ENCODE results near the gene ALDH1A2.

ALDH1A2 gene

GRCh38 chr15:57915827-57916531 is 149.5 kb downstream of the ALDH1A2 start:
- Histone ChIP-seq H3K36me3 (replicated peaks; ENCODE audit: low read depth, low read length) (no peaks in the 10 kb centered on the region), H4K20me1 (ENCODE audit: insufficient read depth, low read length) (no peaks in the 10 kb centered on the region), H3K9ac (ENCODE audit: low read length) (no peak overlapping the region), H2AFZ (ENCODE audit: low read depth, low read length) (no peak overlapping the region), H3K9me3 (ENCODE audit: insufficient read depth, low read length) (no peaks in the 10 kb centered on the region), H3K27me3 (ENCODE audit: low read depth, low read length) (0 out of 2 replicates have a peak, but pooled peaks cover 5% of the 10 kb centered on the region), H3K4me1 (ENCODE audit: low read length) (no peaks in the 10 kb centered on the region), H3K27ac (ENCODE audit: low read length) (no peak overlapping the region), H3K4me3 (ENCODE audit: low read length) (no peak overlapping the region), H3K4me2 (ENCODE audit: low read length) (no peak overlapping the region), H3K79me2 (ENCODE audit: low read length) (no peaks in the 10 kb centered on the region)
- no peak for TF ChIP-seq EZH2phosphoT487 (IDR thresholded peaks at IDR 0.05; ENCODE audit: low read depth)
- no peak for TF ChIP-seq CTCF (IDR thresholded peaks at IDR 0.05; ENCODE audit: low read depth, low read length)

- H3K9me3 ChIP-seq (ENCODE audit: insufficient read depth, low read length), result no peaks in the 10 kb centered on the region
- no peak overlapping the region for H3K9ac ChIP-seq (ENCODE audit: low read length)
- H4K20me1 ChIP-seq (ENCODE audit: insufficient read depth, low read length), result no peaks in the 10 kb centered on the region
- H3K4me2 ChIP-seq (ENCODE audit: low read length), result no peak overlapping the region
- H3K27ac ChIP-seq (ENCODE audit: low read length), result no peak overlapping the region
- no peaks in the 10 kb centered on the region for H3K79me2 ChIP-seq (ENCODE audit: low read length)
- no peaks in the 10 kb centered on the region for H3K4me1 ChIP-seq (ENCODE audit: low read length)
- 0 out of 2 replicates have a peak, but pooled peaks cover 1% of the 10 kb centered on the region for H3K27me3 ChIP-seq (ENCODE audit: low read depth, low read length)
- no peaks in the 10 kb centered on the region for H3K36me3 ChIP-seq (replicated peaks; ENCODE audit: low read depth, low read length)
- no peak overlapping the region for H2AFZ ChIP-seq (ENCODE audit: low read depth, low read length)
- TF ChIP-seq CTCF (IDR thresholded peaks at IDR 0.05; ENCODE audit: low read depth, low read length) (no peak), EZH2phosphoT487 (IDR thresholded peaks at IDR 0.05; ENCODE audit: low read depth) (no peak)
- no peak overlapping the region for H3K4me3 ChIP-seq (ENCODE audit: low read length)
Measured at GRCh38 chr15:57914350-57915055, 151.0 kb downstream of the ALDH1A2 start.

- TF ChIP-seq EZH2phosphoT487 (IDR thresholded peaks at IDR 0.05; ENCODE audit: low read depth) (no peak), CTCF (IDR thresholded peaks at IDR 0.05; ENCODE audit: low read depth, low read length) (no peak)
- Histone ChIP-seq H3K4me1 (ENCODE audit: low read length) (no peaks in the 10 kb centered on the region), H3K4me3 (ENCODE audit: low read length) (no peak overlapping the region), H3K27me3 (ENCODE audit: low read depth, low read length) (0 out of 2 replicates have a peak, but pooled peaks cover 4% of the 10 kb centered on the region), H2AFZ (ENCODE audit: low read depth, low read length) (no peak overlapping the region), H3K36me3 (replicated peaks; ENCODE audit: low read depth, low read length) (no peaks in the 10 kb centered on the region), H3K79me2 (ENCODE audit: low read length) (no peaks in the 10 kb centered on the region), H3K27ac (ENCODE audit: low read length) (no peak overlapping the region), H3K4me2 (ENCODE audit: low read length) (no peak overlapping the region), H4K20me1 (ENCODE audit: insufficient read depth, low read length) (no peaks in the 10 kb centered on the region), H3K9me3 (ENCODE audit: insufficient read depth, low read length) (no peaks in the 10 kb centered on the region), H3K9ac (ENCODE audit: low read length) (no peak overlapping the region)
Measured at GRCh38 chr15:57911247-57911646, 154.3 kb downstream of the ALDH1A2 start.

GRCh38 chr15:57910672-57911071 is 154.8 kb downstream of the ALDH1A2 start:
- Histone ChIP-seq H3K4me1 (ENCODE audit: low read length) (no peaks in the 10 kb centered on the region), H3K27ac (ENCODE audit: low read length) (no peak overlapping the region), H3K4me3 (ENCODE audit: low read length) (no peak overlapping the region), H3K9ac (ENCODE audit: low read length) (no peak overlapping the region), H4K20me1 (ENCODE audit: insufficient read depth, low read length) (no peaks in the 10 kb centered on the region), H3K27me3 (ENCODE audit: low read depth, low read length) (0 out of 2 replicates have a peak, but pooled peaks cover 4% of the 10 kb centered on the region), H2AFZ (ENCODE audit: low read depth, low read length) (no peak overlapping the region), H3K79me2 (ENCODE audit: low read length) (no peaks in the 10 kb centered on the region), H3K36me3 (replicated peaks; ENCODE audit: low read depth, low read length) (no peaks in the 10 kb centered on the region), H3K9me3 (ENCODE audit: insufficient read depth, low read length) (no peaks in the 10 kb centered on the region), H3K4me2 (ENCODE audit: low read length) (no peak overlapping the region)
- no peak for TF ChIP-seq CTCF (IDR thresholded peaks at IDR 0.05; ENCODE audit: low read depth, low read length)
- TF ChIP-seq EZH2phosphoT487 (IDR thresholded peaks at IDR 0.05; ENCODE audit: low read depth), result no peak

All from OCI-LY3 (cell line).